CD4-positive, alpha-beta T cell (primary cell): Measurements from ENCODE around the gene ADAMTS8. TPM values are rescaled to one million over a fixed set of nuclear protein-coding genes. Genes with fewer than 3 reads are reported as not detected.

Experiments used
- ATAC-seq: fragments of 200-7000 bp; cut with Tn5 transposase; one replicate; pipeline ENCODE4 v1.10.0; 2022; ENCODE audit warnings: mild to moderate bottlenecking; ENCODE audit not compliant: poor library complexity
- CTCF ChIA-PET: fragments of 350-600 bp; sonication (Branson Sonifier 250); formaldehyde crosslinking; loops from one replicate; lab custom pipeline; 2021; ENCODE audit warnings: antibody characterized with exemption, inconsistent platforms; lab: Charles Lee
- POLR2A ChIA-PET: fragments of 350-600 bp; sonication (Branson Sonifier 250); formaldehyde crosslinking; loops from one replicate; lab custom pipeline; 2021; ENCODE audit warnings: antibody characterized with exemption, inconsistent platforms; lab: Charles Lee
- DNase-seq, 14 experiments: peaks; one replicate each; pipeline ENCODE4 v3.0.0-alpha.2; 2013 to 2020; ENCODE audit warnings: mixed read lengths in 2 of 14
- H3K27ac ChIP-seq, 2 donors: one replicate each; pipeline versions ENCODE4 v1.5.1 to v1.7.0; 2013; ENCODE audit warnings: low read length in 2 of 2, low read depth in 1 of 2, mild to moderate bottlenecking in 1 of 2
- H3K27me3 ChIP-seq, 2 experiments: 1 replicate in 1 of 2; 2 replicates in 1 of 2; pipeline versions ENCODE4 v1.6.1 to v1.7.0; 2013; ENCODE audit warnings: low read length in 2 of 2, control low read depth in 1 of 2, mild to moderate bottlenecking in 1 of 2, moderate library complexity in 1 of 2; ENCODE audit not compliant: insufficient read depth in 2 of 2, control insufficient read depth in 1 of 2
- H3K36me3 ChIP-seq: one replicate; pipeline ENCODE4 v1.6.1; 2013; ENCODE audit warnings: low read length, control low read depth; ENCODE audit not compliant: insufficient read depth
- H3K4me1 ChIP-seq: one replicate; pipeline ENCODE4 v1.6.1; 2013; ENCODE audit warnings: low read length, control low read depth; ENCODE audit not compliant: insufficient read depth
- H3K4me3 ChIP-seq: one replicate; pipeline ENCODE4 v1.5.1; 2013; ENCODE audit warnings: mild to moderate bottlenecking, low read length, moderate library complexity
- H3K9me3 ChIP-seq, 2 experiments: 1 replicate in 1 of 2; 2 replicates in 1 of 2; pipeline versions ENCODE4 v1.6.1 to v1.7.0; 2013; ENCODE audit warnings: low read length in 2 of 2, mild to moderate bottlenecking in 2 of 2, control low read depth in 1 of 2, moderate library complexity in 1 of 2; ENCODE audit not compliant: control insufficient read depth in 1 of 2, insufficient read depth in 1 of 2
- H3K27ac Mint-ChIP-seq: one replicate; pipeline ENCODE4 v1.8.0; 2020; ENCODE audit warnings: mixed read lengths
- H3K27me3 Mint-ChIP-seq: one replicate; pipeline ENCODE4 v1.8.0; 2021; ENCODE audit warnings: mixed read lengths
- H3K36me3 Mint-ChIP-seq: one replicate; pipeline ENCODE4 v1.8.0; 2021; ENCODE audit warnings: low read depth, mixed read lengths
- H3K4me1 Mint-ChIP-seq: one replicate; pipeline ENCODE4 v1.8.0; 2021; ENCODE audit warnings: low read depth, mixed read lengths
- H3K4me3 Mint-ChIP-seq: one replicate; pipeline ENCODE4 v1.8.0; 2020; ENCODE audit warnings: mild to moderate bottlenecking, mixed read lengths
- H3K9me3 Mint-ChIP-seq: one replicate; pipeline ENCODE4 v1.8.0; 2020; ENCODE audit warnings: mixed read lengths
- intact Hi-C, 2 experiments: fragments of 100-400 bp; cut with DNase I in 1 of 2; cut with micrococcal nuclease in 1 of 2; formaldehyde crosslinking; loops; one replicate each; pipeline versions ENCODE4 v1.15.1 to v1.9.0; 2023 to 2025; cut with DNase I, micrococcal nuclease
- total RNA-seq, 174 experiments: library from RNA in 2 of 174; stranded (reverse) in 2 of 174; gene quantifications; one replicate each; pipeline ENCODE4 v1.2.3 and lab custom pipeline; 2021 to 2026
- TF ChIP-seq, protein P1 (sequence below): fragments of 200-600 bp; IDR thresholded peaks from one replicate; pipeline ENCODE4 v1.8.0; 2022; ENCODE audit warnings: antibody characterized with exemption, mild to moderate bottlenecking

Gene ADAMTS8
- total RNA-seq, 2 experiments from 2014 or later, result not detected

DNA sequence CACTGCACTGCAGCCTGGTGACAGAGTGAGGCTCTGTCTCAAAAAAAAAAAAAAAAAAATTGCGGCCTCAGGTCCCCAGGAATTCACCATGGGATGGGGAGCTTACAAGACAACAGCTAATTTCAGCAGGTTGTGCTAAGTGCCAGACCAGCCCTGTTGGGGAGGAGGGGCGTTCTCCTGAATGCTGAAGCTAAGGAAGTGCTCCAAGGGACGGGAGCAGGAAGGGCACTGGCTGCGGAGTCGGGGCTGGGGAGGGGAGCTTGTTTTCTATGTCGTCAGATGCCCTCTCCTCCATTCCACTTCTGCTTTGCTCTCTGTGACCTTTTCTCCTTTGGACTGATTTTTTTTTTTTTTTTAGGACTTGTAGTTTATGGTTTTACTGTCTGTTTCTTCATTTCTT is 24.5 kb upstream of the ADAMTS8 start:
- Histone ChIP-seq H3K4me1 (peaks cover 13% of the 10 kb centered on the region), H3K27me3 (peaks cover 13 to 38% of the 10 kb centered on the region in 2 experiments), H3K9me3 (peaks cover 0 to 7% of the 10 kb centered on the region in 2 experiments), H3K27ac (no peak overlapping the region), H3K4me3 (no peak overlapping the region), H3K36me3 (no peaks in the 10 kb centered on the region)
- H3K4me3 Mint-ChIP-seq, result no peak overlapping the region
- intact Hi-C loops, result no loop called here
- no peaks in the 10 kb centered on the region for H3K9me3 Mint-ChIP-seq
- POLR2A ChIA-PET, result no interaction called here
- ATAC-seq (no peak), DNase-seq (no peak)
- H3K4me1 Mint-ChIP-seq, result peaks cover 3% of the 10 kb centered on the region
- peaks cover 56% of the 10 kb centered on the region for H3K27me3 Mint-ChIP-seq
- CTCF ChIA-PET, result interaction anchor here (0.7 kb wide), 1 partner anchor 10 kb away, joined by 5 read pairs; no protein-coding TSS in a partner anchor
- no peaks in the 10 kb centered on the region for H3K36me3 Mint-ChIP-seq
- H3K27ac Mint-ChIP-seq, result no peak overlapping the region
- TF ChIP-seq, protein P1, sequence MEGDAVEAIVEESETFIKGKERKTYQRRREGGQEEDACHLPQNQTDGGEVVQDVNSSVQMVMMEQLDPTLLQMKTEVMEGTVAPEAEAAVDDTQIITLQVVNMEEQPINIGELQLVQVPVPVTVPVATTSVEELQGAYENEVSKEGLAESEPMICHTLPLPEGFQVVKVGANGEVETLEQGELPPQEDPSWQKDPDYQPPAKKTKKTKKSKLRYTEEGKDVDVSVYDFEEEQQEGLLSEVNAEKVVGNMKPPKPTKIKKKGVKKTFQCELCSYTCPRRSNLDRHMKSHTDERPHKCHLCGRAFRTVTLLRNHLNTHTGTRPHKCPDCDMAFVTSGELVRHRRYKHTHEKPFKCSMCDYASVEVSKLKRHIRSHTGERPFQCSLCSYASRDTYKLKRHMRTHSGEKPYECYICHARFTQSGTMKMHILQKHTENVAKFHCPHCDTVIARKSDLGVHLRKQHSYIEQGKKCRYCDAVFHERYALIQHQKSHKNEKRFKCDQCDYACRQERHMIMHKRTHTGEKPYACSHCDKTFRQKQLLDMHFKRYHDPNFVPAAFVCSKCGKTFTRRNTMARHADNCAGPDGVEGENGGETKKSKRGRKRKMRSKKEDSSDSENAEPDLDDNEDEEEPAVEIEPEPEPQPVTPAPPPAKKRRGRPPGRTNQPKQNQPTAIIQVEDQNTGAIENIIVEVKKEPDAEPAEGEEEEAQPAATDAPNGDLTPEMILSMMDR, result no peak

DNA sequence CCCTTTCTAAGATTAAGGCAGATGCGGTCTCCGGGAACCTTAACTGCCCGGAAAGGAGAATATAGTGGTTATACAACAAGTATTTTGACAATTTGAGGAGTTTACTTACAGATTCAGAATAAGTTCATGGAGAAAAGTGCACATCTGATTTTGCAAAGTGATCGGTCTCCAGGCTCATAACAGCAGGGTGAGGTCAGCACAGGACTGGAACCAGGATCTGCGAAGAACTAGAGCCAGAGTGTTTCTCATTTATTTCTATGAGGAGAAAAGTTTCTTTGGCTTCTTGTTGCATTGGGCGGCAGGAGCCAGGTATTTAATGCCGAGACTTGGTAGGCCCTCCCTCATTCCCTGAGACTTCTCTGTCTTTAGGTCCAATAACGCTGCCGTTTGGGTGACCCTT is 23.8 kb upstream of the ADAMTS8 start:
- CTCF ChIA-PET, result no interaction called here
- ATAC-seq, result no peak
- H3K4me1 ChIP-seq, result peaks cover 13% of the 10 kb centered on the region
- Mint-ChIP-seq H3K4me1 (peaks cover 4% of the 10 kb centered on the region), H3K27ac (no peak overlapping the region), H3K36me3 (no peaks in the 10 kb centered on the region), H3K9me3 (no peaks in the 10 kb centered on the region), H3K27me3 (peaks cover 59% of the 10 kb centered on the region), H3K4me3 (no peak overlapping the region)
- TF ChIP-seq, protein P1, result no peak
- DNase-seq, result no peak
- H3K27me3 ChIP-seq, result peaks cover 13 to 41% of the 10 kb centered on the region in 2 experiments
- H3K27ac ChIP-seq, result no peak overlapping the region
- H3K9me3 ChIP-seq, result peaks cover 0 to 7% of the 10 kb centered on the region in 2 experiments
- intact Hi-C loops, result no loop called here
- H3K4me3 ChIP-seq, result no peak overlapping the region
- POLR2A ChIA-PET, result no interaction called here
- H3K36me3 ChIP-seq, result no peaks in the 10 kb centered on the region

DNA sequence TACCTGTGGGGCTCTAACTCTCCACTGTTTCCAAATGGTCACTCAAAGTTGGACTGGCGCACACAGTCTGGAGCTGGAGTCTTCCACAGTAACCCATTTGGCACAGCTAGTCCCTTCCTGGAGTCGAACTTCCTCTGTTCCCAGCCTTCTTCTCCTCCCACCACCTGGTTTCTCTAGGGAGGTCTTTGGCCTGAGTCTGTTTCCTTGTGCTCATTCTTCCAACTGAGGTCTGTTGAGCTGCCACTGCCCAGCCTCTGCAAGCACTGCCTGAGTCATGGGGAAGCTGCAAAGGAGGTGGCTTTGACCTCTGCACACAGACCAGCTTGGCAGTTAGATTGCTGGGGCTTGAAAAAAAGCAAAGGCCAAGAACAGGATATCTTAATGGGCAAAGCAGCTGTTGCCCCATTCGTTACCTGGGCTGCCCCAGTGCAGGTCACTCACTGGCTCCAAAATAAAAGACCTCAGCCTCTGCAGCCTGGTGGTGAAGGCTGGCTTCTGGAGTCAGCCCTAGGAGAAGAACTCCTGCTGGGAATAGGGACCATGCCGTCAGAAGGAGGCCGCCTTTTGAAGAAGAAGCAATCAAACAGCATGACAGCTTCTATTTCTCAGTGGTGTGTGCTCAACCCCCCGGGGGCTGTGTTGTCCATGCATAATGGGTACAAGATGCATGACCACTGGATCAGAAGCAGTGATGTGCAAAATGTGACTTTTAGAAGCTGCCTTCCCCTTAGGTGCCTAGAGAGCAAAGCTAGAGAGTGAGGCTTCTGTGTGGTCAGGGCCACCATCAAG is 23.0 kb upstream of the ADAMTS8 start:
- Mint-ChIP-seq H3K36me3 (no peaks in the 10 kb centered on the region), H3K27ac (no peak overlapping the region), H3K9me3 (no peaks in the 10 kb centered on the region), H3K4me3 (no peak overlapping the region), H3K4me1 (peaks cover 4% of the 10 kb centered on the region), H3K27me3 (peaks cover 66% of the 10 kb centered on the region)
- Histone ChIP-seq H3K36me3 (no peaks in the 10 kb centered on the region), H3K9me3 (peaks cover 0 to 7% of the 10 kb centered on the region in 2 experiments), H3K4me1 (peaks cover 13% of the 10 kb centered on the region), H3K4me3 (no peak overlapping the region), H3K27ac (no peak overlapping the region), H3K27me3 (peaks cover 16 to 47% of the 10 kb centered on the region in 2 experiments)
- ChIA-PET CTCF (no interaction called here), POLR2A (no interaction called here)
- intact Hi-C loops, result no loop called here
- TF ChIP-seq, protein P1, result no peak
- DNase-seq (no peak), ATAC-seq (no peak)
